IPS DF 6.9 (cell line): ENCODE results near the gene PI3.

Experiments used
- DNase-seq: peaks from one replicate; pipeline ENCODE4 v3.0.0-alpha.2; 2013; ENCODE audit warnings: low read depth, low spot score
- H3K27ac ChIP-seq: one replicate; pipeline ENCODE4 v1.5.1; 2013; ENCODE audit warnings: low read length, control low read depth
- H3K27me3 ChIP-seq: 2 replicates; pipeline ENCODE4 v1.6.1; 2013; ENCODE audit warnings: mild to moderate bottlenecking, low read length; ENCODE audit not compliant: control insufficient read depth, insufficient read depth
- H3K36me3 ChIP-seq: 2 replicates; pipeline ENCODE4 v1.6.1; 2013; ENCODE audit warnings: low read length; ENCODE audit not compliant: control insufficient read depth, insufficient read depth
- H3K4me1 ChIP-seq: 2 replicates; pipeline ENCODE4 v1.6.1; 2013; ENCODE audit warnings: low read length; ENCODE audit not compliant: control insufficient read depth, insufficient read depth
- H3K4me3 ChIP-seq: 2 replicates; pipeline ENCODE4 v1.5.1; 2013; ENCODE audit warnings: mild to moderate bottlenecking, low read length
- H3K9me3 ChIP-seq: 2 replicates; pipeline ENCODE4 v1.6.1; 2013; ENCODE audit warnings: low read length, inconsistent platforms; ENCODE audit not compliant: control insufficient read depth, insufficient read depth
- WGBS: extraction: QIAGEN DNeasy Blood & Tissue Kit; methylation state at CpG from one replicate; pipeline ENCODE4 v1.1.7; 2013; ENCODE audit warnings: mixed read lengths, missing lambda C conversion rate; ENCODE audit not compliant: insufficient read length, insufficient coverage; 5-methylcytosine and 5-hydroxymethylcytosine counted together

Gene PI3

DNA sequence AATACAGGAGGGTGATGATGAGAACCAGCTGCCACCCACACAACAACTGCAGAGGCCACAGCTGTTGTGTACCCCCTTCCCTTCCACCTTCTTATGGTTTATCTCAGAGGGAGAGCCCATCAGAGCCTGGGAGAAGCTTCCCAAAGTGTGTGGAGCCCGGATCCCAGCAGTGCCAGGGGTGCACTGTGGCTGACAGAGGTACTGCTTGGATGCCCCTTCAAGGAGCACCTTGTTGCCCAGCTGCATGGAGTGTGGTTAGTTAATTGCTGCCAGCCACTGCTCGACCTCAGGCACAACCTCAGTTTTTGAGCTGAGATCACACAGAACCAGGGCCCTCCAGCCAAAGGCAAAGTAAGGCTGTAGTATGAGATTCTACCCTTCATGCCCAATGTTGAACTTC, 13.0 kb downstream of the PI3 start:
- no CpG with 5 or more reads among the region's 2 CpGs for WGBS
- H3K9me3 ChIP-seq: no peaks in the 10 kb centered on the region

DNA sequence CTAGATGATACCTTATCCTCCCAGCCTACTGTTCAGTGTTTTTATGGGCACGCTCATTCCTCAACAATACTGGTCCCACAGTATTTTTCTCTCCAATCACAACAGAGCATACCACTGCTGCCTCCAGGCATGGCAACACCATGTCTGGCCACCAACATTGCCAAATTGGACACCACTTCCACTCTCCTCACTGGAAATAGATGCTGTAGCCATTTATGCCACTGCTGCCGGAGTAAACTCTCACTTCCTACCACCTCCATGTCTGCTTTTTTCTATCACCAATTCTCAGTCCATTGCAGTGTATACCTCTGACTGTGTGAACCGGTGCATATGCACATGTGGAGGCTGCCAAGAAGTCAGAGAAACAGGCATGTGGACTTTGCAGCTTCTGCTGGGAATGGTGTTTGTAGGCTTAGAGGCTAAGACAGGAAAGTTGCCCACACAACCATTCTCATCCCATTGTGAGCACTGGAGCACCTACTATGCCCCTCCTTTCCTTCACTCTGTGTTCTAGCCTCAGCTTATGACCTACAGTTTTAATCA, 14.4 kb downstream of the PI3 start:
- Histone ChIP-seq H3K9me3 (no peaks in the 10 kb centered on the region), H3K27me3 (no peaks in the 10 kb centered on the region), H3K4me3 (no peak overlapping the region), H3K27ac (no peak overlapping the region), H3K4me1 (no peaks in the 10 kb centered on the region), H3K36me3 (no peaks in the 10 kb centered on the region)
- DNase-seq: no peak
- no CpG with 5 or more reads among the region's 3 CpGs for WGBS

More for the DNA sequence above, 13.0 kb downstream of the PI3 start:
- DNase-seq: no peak
- H3K27ac ChIP-seq: no peak overlapping the region
- no peak overlapping the region for H3K4me3 ChIP-seq
- no peaks in the 10 kb centered on the region for H3K27me3 ChIP-seq
- H3K36me3 ChIP-seq: no peaks in the 10 kb centered on the region
- H3K4me1 ChIP-seq: no peaks in the 10 kb centered on the region

DNA sequence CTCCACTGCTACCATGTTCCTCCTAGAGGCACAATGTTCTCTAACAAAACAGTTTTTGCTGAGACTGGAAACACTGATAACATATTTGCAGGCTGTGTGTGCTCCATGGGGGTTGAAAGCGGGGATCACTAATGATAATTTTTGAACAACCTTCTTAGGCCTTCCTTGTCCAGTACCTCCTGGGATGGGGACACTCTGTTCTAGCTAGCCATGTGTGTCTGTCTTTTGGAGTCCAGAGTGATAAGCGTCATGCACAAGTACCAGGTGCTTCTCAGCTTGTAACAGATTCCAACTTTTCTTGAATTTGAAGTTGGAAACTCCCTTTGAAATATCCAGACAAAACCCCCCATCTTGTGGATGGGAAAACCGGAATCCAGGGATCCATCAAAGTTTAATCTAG, 15.2 kb downstream of the PI3 start:
- Histone ChIP-seq H3K9me3 (no peaks in the 10 kb centered on the region), H3K27ac (no peak overlapping the region), H3K4me3 (no peak overlapping the region), H3K27me3 (no peaks in the 10 kb centered on the region), H3K4me1 (no peaks in the 10 kb centered on the region), H3K36me3 (no peaks in the 10 kb centered on the region)
- DNase-seq: no peak
- no CpG with 5 or more reads among the region's 3 CpGs for WGBS

DNA sequence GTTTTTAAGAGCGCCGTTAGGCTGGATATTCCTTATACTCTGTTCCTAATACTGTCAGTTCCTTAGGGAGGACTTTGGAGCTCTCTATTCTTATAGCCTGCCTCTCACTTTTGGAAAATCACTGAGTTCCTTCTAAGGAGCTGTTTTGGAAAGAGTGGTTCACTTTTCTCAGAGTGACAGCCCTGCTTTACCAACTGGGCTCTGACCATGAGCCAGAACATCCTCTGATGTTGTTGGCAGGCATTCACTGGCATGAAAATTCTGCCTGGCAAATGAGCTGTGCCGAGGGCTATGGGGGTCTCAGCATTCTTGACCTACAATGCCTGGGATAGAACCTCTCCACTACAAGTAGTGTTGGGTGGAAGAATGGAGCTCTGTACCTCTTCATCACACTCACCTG, 17.2 kb downstream of the PI3 start:
- Histone ChIP-seq H3K9me3 (no peaks in the 10 kb centered on the region), H3K27ac (no peak overlapping the region), H3K36me3 (no peaks in the 10 kb centered on the region), H3K4me1 (no peaks in the 10 kb centered on the region), H3K4me3 (no peak overlapping the region), H3K27me3 (no peaks in the 10 kb centered on the region)
- no CpG with 5 or more reads among the region's 3 CpGs for WGBS
- no peak for DNase-seq

DNA sequence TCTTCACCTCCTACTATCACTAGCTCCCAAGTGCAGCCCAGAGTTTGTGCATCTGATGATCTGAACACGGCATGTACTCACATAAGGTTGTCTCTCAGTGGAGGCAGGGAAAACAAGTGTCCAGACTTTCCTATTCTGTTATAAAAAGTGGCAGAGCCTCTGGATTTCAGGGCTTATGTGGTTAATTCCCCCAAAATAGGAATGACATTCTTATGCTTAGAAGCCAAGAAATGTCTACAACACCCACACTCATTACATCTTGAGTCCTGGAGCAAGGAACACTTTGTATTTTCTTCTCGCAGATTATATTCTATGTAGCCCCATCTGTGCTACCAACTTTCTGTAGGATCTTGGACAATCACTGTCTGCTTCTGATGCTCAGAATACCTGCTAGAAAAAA, 18.6 kb downstream of the PI3 start:
- Histone ChIP-seq H3K36me3 (no peaks in the 10 kb centered on the region), H3K4me3 (no peak overlapping the region), H3K27me3 (no peaks in the 10 kb centered on the region), H3K27ac (no peak overlapping the region), H3K9me3 (no peaks in the 10 kb centered on the region), H3K4me1 (no peaks in the 10 kb centered on the region; the same call in 1 of the 2 replicates)
- no CpG with 5 or more reads among the region's 2 CpGs for whole genome bisulfite sequencing
- no peak for DNase-seq

DNA sequence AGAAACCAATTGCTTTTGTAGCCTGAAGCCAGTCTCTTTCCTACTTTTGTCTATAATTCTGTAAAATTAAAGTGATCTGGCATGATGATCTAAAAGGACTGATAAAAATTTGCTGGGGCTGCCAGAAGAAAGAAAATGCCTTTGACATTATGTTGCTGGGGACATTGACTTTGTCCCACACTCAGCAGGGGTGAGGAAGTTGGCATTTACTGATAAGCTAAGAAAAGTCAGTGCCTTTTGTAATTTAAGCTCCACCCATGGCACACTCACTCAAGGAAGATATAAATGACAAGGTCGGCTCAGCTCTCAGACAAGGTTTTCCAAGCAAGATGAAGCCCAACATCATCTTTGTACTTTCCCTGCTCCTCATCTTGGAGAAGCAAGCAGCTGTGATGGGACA, 32.0 kb downstream of the PI3 start, which contains the start of gene SEMG1:
TSS of gene SEMG1 (plus strand) at position 309 of the 400 bp plus-strand sequence. CDS start at position 330, 21 bp downstream.
- no CpG with 5 or more reads among the region's 1 CpG for WGBS
- no peaks in the 10 kb centered on the region for H3K27me3 ChIP-seq
- no peak for DNase-seq
- H3K27ac ChIP-seq: no peak within 1 kb of the TSS
- H3K9me3 ChIP-seq: no peaks in the 10 kb centered on the region
- no peaks in the 10 kb centered on the region for H3K36me3 ChIP-seq
- no peak within 1 kb of the TSS for H3K4me3 ChIP-seq
- H3K4me1 ChIP-seq: peaks cover 2% of the 10 kb centered on the region; the same call in 1 of the 2 replicates

DNA sequence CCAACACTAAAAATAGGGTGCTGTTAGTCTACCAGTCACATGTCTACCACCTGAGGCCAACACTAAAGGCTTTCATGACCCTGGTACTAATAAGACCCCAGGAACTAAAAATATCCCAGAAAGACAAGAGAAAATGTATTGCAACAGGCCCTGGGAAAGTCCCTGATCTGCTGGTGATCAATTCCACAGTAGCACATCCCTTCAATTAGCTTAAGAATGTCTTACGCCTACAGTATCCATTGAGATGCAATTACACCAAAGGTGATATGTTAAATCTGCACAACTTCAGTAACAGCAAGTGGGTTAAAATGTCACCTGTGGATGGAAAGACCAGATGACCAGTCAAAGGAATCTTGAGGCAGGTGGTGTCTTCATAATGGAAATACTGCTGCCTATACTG, 35.2 kb downstream of the PI3 start:
- peaks cover 2% of the 10 kb centered on the region; the same call in 1 of the 2 replicates for H3K27me3 ChIP-seq
- peaks cover 2% of the 10 kb centered on the region; the same call in 1 of the 2 replicates for H3K4me1 ChIP-seq
- no peak for DNase-seq
- no peaks in the 10 kb centered on the region for H3K36me3 ChIP-seq
- H3K9me3 ChIP-seq: no peaks in the 10 kb centered on the region
- H3K4me3 ChIP-seq: no peak overlapping the region
- WGBS: no CpG with 5 or more reads among the region's 1 CpG
- H3K27ac ChIP-seq: no peak overlapping the region

DNA sequence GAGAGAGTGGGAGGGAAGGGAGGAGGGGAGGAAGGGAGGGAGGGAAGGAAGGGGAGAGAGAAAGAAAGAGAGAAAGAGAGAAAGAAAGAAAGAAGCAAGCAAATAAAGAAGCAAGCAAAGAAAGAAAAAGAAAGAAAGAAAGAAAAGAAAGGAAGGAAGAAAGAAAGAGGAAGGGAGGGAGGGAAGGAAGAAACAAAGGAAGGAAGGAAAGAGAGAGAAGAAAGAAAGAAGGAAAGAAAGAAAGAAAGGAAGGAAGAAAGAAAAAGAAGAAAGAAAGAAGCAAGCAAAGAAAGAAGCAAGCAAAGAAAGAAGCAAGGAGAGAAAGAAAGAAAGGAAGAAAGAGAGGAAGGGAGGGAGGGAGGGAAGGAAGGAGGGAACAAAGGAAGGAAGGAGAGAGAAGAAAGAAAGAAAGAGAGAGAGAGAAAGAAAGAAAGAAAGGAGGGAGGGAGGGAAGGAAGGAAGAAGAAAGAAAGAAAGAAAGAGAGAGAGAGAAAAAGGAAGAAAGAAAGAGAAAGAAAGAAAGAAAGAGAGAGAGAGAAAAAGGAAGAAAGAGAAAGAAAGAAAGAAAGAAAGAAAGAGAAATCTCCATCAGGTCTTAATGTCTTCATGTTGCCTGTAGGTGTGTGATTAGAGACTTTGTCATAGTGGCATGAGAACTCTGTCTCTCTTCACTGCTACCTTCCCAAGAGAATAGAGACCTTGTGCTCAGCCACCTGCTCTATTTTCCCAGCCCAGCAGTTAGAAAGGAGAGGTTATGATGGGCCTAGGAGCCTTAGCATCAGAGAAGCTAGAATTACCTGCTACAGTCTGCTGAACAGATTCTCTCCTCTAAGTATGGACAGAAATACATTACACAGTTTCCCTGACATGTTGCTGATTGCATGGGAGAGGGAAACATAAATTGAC, 37.1 kb downstream of the PI3 start:
- no peak for DNase-seq
- Histone ChIP-seq H3K9me3 (no peaks in the 10 kb centered on the region), H3K27ac (no peak overlapping the region)

DNA sequence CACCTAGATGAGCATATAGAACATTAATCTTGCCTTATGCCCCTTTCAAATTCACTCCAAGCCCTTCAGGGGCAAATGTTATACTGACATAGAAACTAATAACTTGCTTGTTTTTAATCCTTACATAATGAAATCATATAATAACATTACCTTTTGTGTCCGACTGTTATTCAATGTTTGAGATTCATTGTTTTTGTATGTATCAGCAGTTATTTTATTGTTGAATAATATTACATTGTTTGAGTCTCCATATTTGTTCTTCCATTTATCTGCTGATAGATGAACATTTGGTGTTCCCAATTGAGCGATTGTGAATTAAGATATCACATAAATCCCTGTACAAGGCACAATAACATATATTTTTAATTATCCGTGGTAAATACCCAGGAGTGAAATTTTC, 38.1 kb downstream of the PI3 start:
- Histone ChIP-seq H3K4me3 (no peak overlapping the region), H3K9me3 (no peaks in the 10 kb centered on the region), H3K4me1 (peaks cover 2% of the 10 kb centered on the region; the same call in 1 of the 2 replicates), H3K27ac (no peak overlapping the region), H3K36me3 (no peaks in the 10 kb centered on the region), H3K27me3 (peaks cover 2% of the 10 kb centered on the region; the same call in 1 of the 2 replicates)
- no peak for DNase-seq
- WGBS: no CpG with 5 or more reads among the region's 3 CpGs

More for the DNA sequence above, 37.1 kb downstream of the PI3 start:
- H3K4me1 ChIP-seq: peaks cover 2% of the 10 kb centered on the region; the same call in 1 of the 2 replicates
- peaks cover 2% of the 10 kb centered on the region; the same call in 1 of the 2 replicates for H3K27me3 ChIP-seq
- no peak overlapping the region for H3K4me3 ChIP-seq
- H3K36me3 ChIP-seq: no peaks in the 10 kb centered on the region

DNA sequence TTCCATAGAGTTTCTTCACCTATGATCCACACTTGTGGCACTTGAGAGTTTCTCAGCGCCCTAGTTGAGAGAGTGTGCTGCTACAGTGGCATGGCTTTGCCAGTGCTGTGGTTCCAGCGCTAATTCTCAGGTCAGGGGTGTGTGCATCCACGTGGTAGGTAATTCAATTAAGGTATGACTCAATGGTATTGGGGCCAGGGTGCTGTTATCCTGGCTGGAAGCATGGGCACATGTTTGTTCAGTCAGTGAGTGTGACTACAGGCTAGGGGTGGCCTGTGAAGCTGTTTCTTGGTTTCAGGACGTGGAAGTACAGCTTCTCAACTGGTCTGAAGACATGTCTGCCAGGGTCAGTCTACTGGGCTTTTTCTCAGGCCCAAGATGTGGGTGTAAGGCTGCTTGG, 43.4 kb downstream of the PI3 start:
- WGBS: no CpG with 5 or more reads among the region's 4 CpGs
- DNase-seq: no peak
- Histone ChIP-seq H3K4me3 (no peak overlapping the region), H3K27ac (no peak overlapping the region), H3K9me3 (no peaks in the 10 kb centered on the region), H3K36me3 (no peaks in the 10 kb centered on the region), H3K27me3 (no peaks in the 10 kb centered on the region), H3K4me1 (no peaks in the 10 kb centered on the region)
